ENCODE results near the gene GSTO2. TPM values are rescaled to one million over a fixed set of nuclear protein-coding genes. Genes with fewer than 3 reads are reported as not detected.

The GSTO2 gene
- polyA plus RNA-seq, 3 donors, result 27.7 to 43.2 (median 32.9) TPM

- DNase-seq (ENCODE audit: extremely low read depth in 1 of 11, low read depth in 9 of 11, low spot score in 4 of 11), result peak in 2 of 11 donors; percentile 37 to 43
These were observed 31.2 kb downstream of the GSTO2 start for GRCh38 chr10:104300002-104300735.

- no peak for DNase-seq (ENCODE audit: extremely low read depth in 1 of 11, low read depth in 9 of 11, low spot score in 4 of 11)
These were observed 31.8 kb downstream of the GSTO2 start for GRCh38 chr10:104300736-104301292.

GRCh38 chr10:104301907-104302690 lies 33.1 kb downstream of the GSTO2 start:
- no peak for DNase-seq (ENCODE audit: extremely low read depth in 1 of 11, low read depth in 9 of 11, low spot score in 4 of 11)

GRCh38 chr10:104303594-104304355 lies 34.8 kb downstream of the GSTO2 start:
- DNase-seq (ENCODE audit: extremely low read depth in 1 of 11, low read depth in 9 of 11, low spot score in 4 of 11), result no peak

GRCh38 chr10:104304356-104304745 lies 35.4 kb downstream of the GSTO2 start:
- no peak for DNase-seq (ENCODE audit: extremely low read depth in 1 of 11, low read depth in 9 of 11, low spot score in 4 of 11)

- DNase-seq (ENCODE audit: extremely low read depth in 1 of 11, low read depth in 9 of 11, low spot score in 4 of 11), result no peak
These were observed 35.9 kb downstream of the GSTO2 start for GRCh38 chr10:104304927-104305326.

GRCh38 chr10:104306897-104307296 lies 37.9 kb downstream of the GSTO2 start:
- DNase-seq (ENCODE audit: extremely low read depth in 1 of 11, low read depth in 9 of 11, low spot score in 4 of 11), result no peak

- no peak for DNase-seq (ENCODE audit: extremely low read depth in 1 of 11, low read depth in 9 of 11, low spot score in 4 of 11)
These were observed 38.8 kb downstream of the GSTO2 start for GRCh38 chr10:104307576-104308438.

- DNase-seq (ENCODE audit: extremely low read depth in 1 of 11, low read depth in 9 of 11, low spot score in 4 of 11), result no peak
These were observed 39.5 kb downstream of the GSTO2 start for GRCh38 chr10:104308439-104308903.

- no peak for DNase-seq (ENCODE audit: extremely low read depth in 1 of 11, low read depth in 9 of 11, low spot score in 4 of 11)
These were observed 41.3 kb downstream of the GSTO2 start for GRCh38 chr10:104309980-104310978.

GRCh38 chr10:104311184-104311720 lies 42.3 kb downstream of the GSTO2 start:
- no peak for DNase-seq (ENCODE audit: extremely low read depth in 1 of 11, low read depth in 9 of 11, low spot score in 4 of 11)

GRCh38 chr10:104314591-104315485 lies 45.9 kb downstream of the GSTO2 start:
- DNase-seq (ENCODE audit: extremely low read depth in 1 of 11, low read depth in 9 of 11, low spot score in 4 of 11), result no peak

- DNase-seq (ENCODE audit: extremely low read depth in 1 of 11, low read depth in 9 of 11, low spot score in 4 of 11), result no peak
These were observed 46.5 kb downstream of the GSTO2 start for GRCh38 chr10:104315486-104315921.

GRCh38 chr10:104316321-104317099 lies 47.5 kb downstream of the GSTO2 start:
- DNase-seq (ENCODE audit: extremely low read depth in 1 of 11, low read depth in 9 of 11, low spot score in 4 of 11), result no peak

GRCh38 chr10:104317269-104317710 lies 48.3 kb downstream of the GSTO2 start:
- no peak for DNase-seq (ENCODE audit: extremely low read depth in 1 of 11, low read depth in 9 of 11, low spot score in 4 of 11)
